ENCODE data around the gene DISP3.

Gene DISP3

GRCh38 chr1:11449100-11449403 is 29.9 kb upstream of the DISP3 start:
- no peak overlapping the region for H3K9ac ChIP-seq (ENCODE audit: insufficient read length, low read depth)
- no peaks in the 10 kb centered on the region for H3K4me1 ChIP-seq (ENCODE audit: insufficient read depth, insufficient read length)
- TF ChIP-seq ZNF274 (IDR thresholded peaks at IDR 0.05; ENCODE audit: low read depth, low read length) (no peak), YY1 (IDR thresholded peaks at IDR 0.05; ENCODE audit: insufficient read depth, insufficient read length) (no peak), SUZ12 (IDR thresholded peaks at IDR 0.05; ENCODE audit: extremely low read depth, insufficient read depth, insufficient read length) (no peak)
- peaks cover 18% of the 10 kb centered on the region for H3K27me3 ChIP-seq (ENCODE audit: insufficient read depth, insufficient read length)
- H3K4me3 ChIP-seq (ENCODE audit: insufficient read length, low read depth) = no peak overlapping the region
- no peaks in the 10 kb centered on the region for H3K9me3 ChIP-seq (ENCODE audit: insufficient read depth, low read length)
- no peaks in the 10 kb centered on the region for H3K36me3 ChIP-seq (ENCODE audit: insufficient read depth, insufficient read length, low read length)
- no peak for DNase-seq (ENCODE audit: low read depth, low spot score)

- Histone ChIP-seq H3K9me3 (ENCODE audit: insufficient read depth, low read length) (no peaks in the 10 kb centered on the region), H3K4me3 (ENCODE audit: insufficient read length, low read depth) (no peak overlapping the region), H3K9ac (ENCODE audit: insufficient read length, low read depth) (no peak overlapping the region), H3K36me3 (ENCODE audit: insufficient read depth, insufficient read length, low read length) (no peaks in the 10 kb centered on the region), H3K27me3 (ENCODE audit: insufficient read depth, insufficient read length) (peaks cover 14% of the 10 kb centered on the region), H3K4me1 (ENCODE audit: insufficient read depth, insufficient read length) (no peaks in the 10 kb centered on the region)
- TF ChIP-seq SUZ12 (IDR thresholded peaks at IDR 0.05; ENCODE audit: extremely low read depth, insufficient read depth, insufficient read length) (no peak), YY1 (IDR thresholded peaks at IDR 0.05; ENCODE audit: insufficient read depth, insufficient read length) (no peak), ZNF274 (IDR thresholded peaks at IDR 0.05; ENCODE audit: low read depth, low read length) (no peak)
- DNase-seq (ENCODE audit: low read depth, low spot score) = no peak
Observed at GRCh38 chr1:11450310-11450709, 28.6 kb upstream of the DISP3 start.

- TF ChIP-seq YY1 (IDR thresholded peaks at IDR 0.05; ENCODE audit: insufficient read depth, insufficient read length) (no peak), ZNF274 (IDR thresholded peaks at IDR 0.05; ENCODE audit: low read depth, low read length) (no peak), SUZ12 (IDR thresholded peaks at IDR 0.05; ENCODE audit: extremely low read depth, insufficient read depth, insufficient read length) (no peak)
- Histone ChIP-seq H3K36me3 (ENCODE audit: insufficient read depth, insufficient read length, low read length) (no peaks in the 10 kb centered on the region), H3K9ac (ENCODE audit: insufficient read length, low read depth) (no peak overlapping the region), H3K27me3 (ENCODE audit: insufficient read depth, insufficient read length) (peaks cover 9% of the 10 kb centered on the region), H3K9me3 (ENCODE audit: insufficient read depth, low read length) (no peaks in the 10 kb centered on the region), H3K4me1 (ENCODE audit: insufficient read depth, insufficient read length) (no peaks in the 10 kb centered on the region), H3K4me3 (ENCODE audit: insufficient read length, low read depth) (no peak overlapping the region)
- no peak for DNase-seq (ENCODE audit: low read depth, low spot score)
Observed at GRCh38 chr1:11453742-11454491, 25.0 kb upstream of the DISP3 start.

GRCh38 chr1:11455967-11456570 is 22.9 kb upstream of the DISP3 start:
- no peak overlapping the region for H3K9ac ChIP-seq (ENCODE audit: insufficient read length, low read depth)
- TF ChIP-seq YY1 (IDR thresholded peaks at IDR 0.05; ENCODE audit: insufficient read depth, insufficient read length) (no peak), SUZ12 (IDR thresholded peaks at IDR 0.05; ENCODE audit: extremely low read depth, insufficient read depth, insufficient read length) (no peak), ZNF274 (IDR thresholded peaks at IDR 0.05; ENCODE audit: low read depth, low read length) (no peak)
- H3K9me3 ChIP-seq (ENCODE audit: insufficient read depth, low read length) = no peaks in the 10 kb centered on the region
- no peaks in the 10 kb centered on the region for H3K36me3 ChIP-seq (ENCODE audit: insufficient read depth, insufficient read length, low read length)
- H3K4me1 ChIP-seq (ENCODE audit: insufficient read depth, insufficient read length) = peaks cover 4% of the 10 kb centered on the region
- DNase-seq (ENCODE audit: low read depth, low spot score) = no peak
- H3K4me3 ChIP-seq (ENCODE audit: insufficient read length, low read depth) = no peak overlapping the region
- peaks cover 9% of the 10 kb centered on the region for H3K27me3 ChIP-seq (ENCODE audit: insufficient read depth, insufficient read length)

GRCh38 chr1:11456965-11457364 is 22.0 kb upstream of the DISP3 start:
- Histone ChIP-seq H3K4me1 (ENCODE audit: insufficient read depth, insufficient read length) (peaks cover 4% of the 10 kb centered on the region), H3K9ac (ENCODE audit: insufficient read length, low read depth) (no peak overlapping the region), H3K36me3 (ENCODE audit: insufficient read depth, insufficient read length, low read length) (no peaks in the 10 kb centered on the region), H3K9me3 (ENCODE audit: insufficient read depth, low read length) (no peaks in the 10 kb centered on the region), H3K27me3 (ENCODE audit: insufficient read depth, insufficient read length) (peaks cover 10% of the 10 kb centered on the region), H3K4me3 (ENCODE audit: insufficient read length, low read depth) (no peak overlapping the region)
- TF ChIP-seq YY1 (IDR thresholded peaks at IDR 0.05; ENCODE audit: insufficient read depth, insufficient read length) (no peak), ZNF274 (IDR thresholded peaks at IDR 0.05; ENCODE audit: low read depth, low read length) (no peak), SUZ12 (IDR thresholded peaks at IDR 0.05; ENCODE audit: extremely low read depth, insufficient read depth, insufficient read length) (no peak)
- no peak for DNase-seq (ENCODE audit: low read depth, low spot score)

GRCh38 chr1:11458811-11459275 is 20.1 kb upstream of the DISP3 start:
- H3K27me3 ChIP-seq (ENCODE audit: insufficient read depth, insufficient read length) = peaks cover 8% of the 10 kb centered on the region
- no peaks in the 10 kb centered on the region for H3K9me3 ChIP-seq (ENCODE audit: insufficient read depth, low read length)
- H3K4me1 ChIP-seq (ENCODE audit: insufficient read depth, insufficient read length) = peaks cover 4% of the 10 kb centered on the region
- DNase-seq (ENCODE audit: low read depth, low spot score) = no peak
- H3K4me3 ChIP-seq (ENCODE audit: insufficient read length, low read depth) = no peak overlapping the region
- no peak overlapping the region for H3K9ac ChIP-seq (ENCODE audit: insufficient read length, low read depth)
- H3K36me3 ChIP-seq (ENCODE audit: insufficient read depth, insufficient read length, low read length) = no peaks in the 10 kb centered on the region
- TF ChIP-seq ZNF274 (IDR thresholded peaks at IDR 0.05; ENCODE audit: low read depth, low read length) = no peak
- TF ChIP-seq YY1 (IDR thresholded peaks at IDR 0.05; ENCODE audit: insufficient read depth, insufficient read length) = no peak
- no peak for TF ChIP-seq SUZ12 (IDR thresholded peaks at IDR 0.05; ENCODE audit: extremely low read depth, insufficient read depth, insufficient read length)

- Histone ChIP-seq H3K4me1 (ENCODE audit: insufficient read depth, insufficient read length) (peaks cover 4% of the 10 kb centered on the region), H3K36me3 (ENCODE audit: insufficient read depth, insufficient read length, low read length) (no peaks in the 10 kb centered on the region), H3K9me3 (ENCODE audit: insufficient read depth, low read length) (no peaks in the 10 kb centered on the region), H3K4me3 (ENCODE audit: insufficient read length, low read depth) (no peak overlapping the region), H3K9ac (ENCODE audit: insufficient read length, low read depth) (no peak overlapping the region), H3K27me3 (ENCODE audit: insufficient read depth, insufficient read length) (peaks cover 9% of the 10 kb centered on the region)
- TF ChIP-seq YY1 (IDR thresholded peaks at IDR 0.05; ENCODE audit: insufficient read depth, insufficient read length) = no peak
- TF ChIP-seq SUZ12 (IDR thresholded peaks at IDR 0.05; ENCODE audit: extremely low read depth, insufficient read depth, insufficient read length) = no peak
- no peak for TF ChIP-seq ZNF274 (IDR thresholded peaks at IDR 0.05; ENCODE audit: low read depth, low read length)
- no peak for DNase-seq (ENCODE audit: low read depth, low spot score)
Observed at GRCh38 chr1:11461531-11462137, 17.3 kb upstream of the DISP3 start.

Data from NT2/D1 (cell line).